Astrocyte of the cerebellum (primary cell): ENCODE measurements around the gene OR8D2.

Experiments used
- DNase-seq: peaks from one replicate; pipeline ENCODE4 v3.0.0-alpha.2; 2011; ENCODE audit warnings: low read depth
- H3K4me3 ChIP-seq: 2 replicates; pipeline ENCODE4 v1.5.1; 2011; ENCODE audit warnings: mild to moderate bottlenecking, low read depth, low read length, moderate library complexity
- CTCF ChIP-seq: IDR thresholded peaks from 2 replicates; pipeline ENCODE4 v1.5.1; 2012; ENCODE audit warnings: low read length, low read depth, moderate library complexity, mild to moderate bottlenecking; ENCODE audit errors: missing control alignments
- in situ Hi-C: cut with HindIII; loops from 2 replicates; pipeline ENCODE4 v1.10.0; 2017; ENCODE audit warnings: low sequenced_read_pairs

Gene OR8D2

GRCh38 chr11:124331873-124332272, 11.9 kb upstream of the OR8D2 start:
- no peak for DNase-seq
- H3K4me3 ChIP-seq: no peak overlapping the region
- in situ Hi-C loops: no loop called here
- no peak for TF ChIP-seq CTCF

GRCh38 chr11:124329787-124330478, 9.9 kb upstream of the OR8D2 start:
- TF ChIP-seq CTCF: no peak
- in situ Hi-C loops: no loop called here
- H3K4me3 ChIP-seq: no peak overlapping the region
- DNase-seq: peak; percentile 15

- no peak overlapping the region for H3K4me3 ChIP-seq
- no peak for DNase-seq
- no peak for TF ChIP-seq CTCF
- in situ Hi-C loops: no loop called here
Observed at GRCh38 chr11:124327775-124328174, 7.8 kb upstream of the OR8D2 start.

GRCh38 chr11:124322356-124322755, 2.4 kb upstream of the OR8D2 start:
- DNase-seq: no peak
- no peak overlapping the region for H3K4me3 ChIP-seq
- in situ Hi-C loops: no loop called here
- TF ChIP-seq CTCF: no peak

- TF ChIP-seq CTCF: no peak
- DNase-seq: no peak
- no peak overlapping the region for H3K4me3 ChIP-seq
- in situ Hi-C loops: no loop called here
Observed at GRCh38 chr11:124315052-124315451, 4.9 kb downstream of the OR8D2 start.

GRCh38 chr11:124313849-124314248, 6.1 kb downstream of the OR8D2 start, which contains the start of gene OR8D1:
OR8D1 (minus strand) TSS chr11:124313949; CDS start chr11:124310766, 3,183 bp downstream.
- no peak within 1 kb of the TSS for H3K4me3 ChIP-seq
- in situ Hi-C loops: no loop called here
- TF ChIP-seq CTCF: no peak
- DNase-seq: no peak
